ENCODE measurements around the gene TMEM151B.

DNA sequence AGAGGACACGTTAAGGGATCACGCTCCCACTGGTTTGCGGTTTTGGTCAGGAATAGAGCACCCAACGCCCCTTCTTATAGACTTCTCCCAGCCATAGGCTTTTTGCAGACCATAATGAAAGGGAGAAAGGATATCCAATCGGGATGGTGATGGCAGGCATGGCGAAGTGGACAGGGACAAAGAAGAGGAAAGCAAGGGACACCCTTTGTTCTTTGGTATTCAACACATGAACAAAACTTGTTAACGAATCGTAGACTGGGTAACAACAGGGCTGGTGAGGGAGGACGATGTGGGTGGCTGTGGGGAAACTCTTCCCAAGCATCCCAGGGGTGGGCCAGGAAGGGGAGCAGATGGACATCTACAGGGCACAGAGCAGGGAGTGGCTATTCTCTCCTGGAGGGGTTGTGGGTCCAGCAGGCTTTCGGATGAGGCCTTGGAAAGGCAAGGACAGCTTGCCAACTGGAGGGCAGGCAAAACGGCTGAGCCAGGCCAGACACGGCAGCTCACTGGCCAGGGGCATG lies 24.8 kb upstream of the TMEM151B start:
- TF ChIP-seq POLR2AphosphoS5 (IDR thresholded peaks at IDR 0.05; ENCODE audit: low read depth, low read length) (no peak), TAF1 (IDR thresholded peaks at IDR 0.05; ENCODE audit: borderline replicate concordance, insufficient read depth, low read length) (no peak), FOXP2 (optimal IDR thresholded peaks at IDR 0.05; ENCODE audit: borderline replicate concordance, extremely low read depth, extremely low read length, insufficient read depth) (no peak)
- TF ChIP-seq, protein P1, sequence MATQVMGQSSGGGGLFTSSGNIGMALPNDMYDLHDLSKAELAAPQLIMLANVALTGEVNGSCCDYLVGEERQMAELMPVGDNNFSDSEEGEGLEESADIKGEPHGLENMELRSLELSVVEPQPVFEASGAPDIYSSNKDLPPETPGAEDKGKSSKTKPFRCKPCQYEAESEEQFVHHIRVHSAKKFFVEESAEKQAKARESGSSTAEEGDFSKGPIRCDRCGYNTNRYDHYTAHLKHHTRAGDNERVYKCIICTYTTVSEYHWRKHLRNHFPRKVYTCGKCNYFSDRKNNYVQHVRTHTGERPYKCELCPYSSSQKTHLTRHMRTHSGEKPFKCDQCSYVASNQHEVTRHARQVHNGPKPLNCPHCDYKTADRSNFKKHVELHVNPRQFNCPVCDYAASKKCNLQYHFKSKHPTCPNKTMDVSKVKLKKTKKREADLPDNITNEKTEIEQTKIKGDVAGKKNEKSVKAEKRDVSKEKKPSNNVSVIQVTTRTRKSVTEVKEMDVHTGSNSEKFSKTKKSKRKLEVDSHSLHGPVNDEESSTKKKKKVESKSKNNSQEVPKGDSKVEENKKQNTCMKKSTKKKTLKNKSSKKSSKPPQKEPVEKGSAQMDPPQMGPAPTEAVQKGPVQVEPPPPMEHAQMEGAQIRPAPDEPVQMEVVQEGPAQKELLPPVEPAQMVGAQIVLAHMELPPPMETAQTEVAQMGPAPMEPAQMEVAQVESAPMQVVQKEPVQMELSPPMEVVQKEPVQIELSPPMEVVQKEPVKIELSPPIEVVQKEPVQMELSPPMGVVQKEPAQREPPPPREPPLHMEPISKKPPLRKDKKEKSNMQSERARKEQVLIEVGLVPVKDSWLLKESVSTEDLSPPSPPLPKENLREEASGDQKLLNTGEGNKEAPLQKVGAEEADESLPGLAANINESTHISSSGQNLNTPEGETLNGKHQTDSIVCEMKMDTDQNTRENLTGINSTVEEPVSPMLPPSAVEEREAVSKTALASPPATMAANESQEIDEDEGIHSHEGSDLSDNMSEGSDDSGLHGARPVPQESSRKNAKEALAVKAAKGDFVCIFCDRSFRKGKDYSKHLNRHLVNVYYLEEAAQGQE (IDR thresholded peaks at IDR 0.05; ENCODE audit: insufficient read depth in 1 of 2, low read depth in 2 of 2, low read length in 2 of 2): no peak

All from PFSK-1 (cell line).